Measurements from ENCODE around the gene ANO6. TPM values are rescaled to one million over a fixed set of nuclear protein-coding genes. Genes with fewer than 3 reads are reported as not detected.

The ANO6 gene
- total RNA-seq, 2 experiments from 2014 or later: 13.1 to 13.6 TPM

DNA sequence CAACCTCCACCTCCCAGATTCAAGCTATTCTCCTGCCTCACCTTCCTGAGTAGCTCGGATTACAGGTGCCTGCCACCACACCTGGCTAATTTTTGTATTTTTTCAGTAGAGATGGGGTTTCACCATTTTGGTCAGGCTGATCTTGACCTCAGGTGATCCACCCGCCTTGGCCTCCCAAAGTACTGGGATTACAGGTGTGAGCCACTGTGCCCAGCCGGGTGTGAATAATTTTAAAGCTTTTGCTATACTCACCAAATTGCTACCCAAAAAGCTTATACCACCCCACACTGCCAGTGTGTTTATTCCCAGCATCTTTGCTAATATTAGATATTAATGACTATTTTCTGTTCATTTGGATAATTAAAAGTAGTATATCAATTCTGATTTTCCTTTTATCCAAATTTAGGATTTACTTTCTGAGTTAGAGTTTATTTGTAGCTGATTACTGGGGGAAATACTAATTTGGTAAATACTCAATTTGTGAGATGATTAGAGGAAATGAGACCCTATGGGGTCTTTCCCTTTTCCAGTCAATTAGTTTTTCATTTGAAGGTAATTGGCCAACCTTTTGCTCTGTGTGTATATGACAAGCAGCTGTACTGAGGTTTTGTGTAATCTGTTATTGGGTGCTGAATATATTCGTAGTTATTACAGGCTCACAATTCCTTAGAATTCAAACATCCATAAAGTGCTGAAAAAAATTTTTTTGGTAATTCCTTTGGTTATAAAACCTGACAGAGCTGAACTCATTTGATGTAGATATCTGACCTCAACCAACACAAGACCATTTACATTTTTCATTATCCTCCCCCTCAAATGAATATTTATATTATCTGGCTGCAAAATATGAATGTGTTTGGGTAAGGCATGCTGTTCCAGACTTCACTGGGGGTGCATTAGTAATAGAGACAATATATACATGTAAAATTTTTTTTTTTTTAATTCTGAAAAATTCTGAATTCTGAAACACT lies 73.6 kb downstream of the ANO6 start:
- Mint-ChIP-seq H3K27me3 (no peaks in the 10 kb centered on the region), H3K36me3 (ENCODE audit: low read depth) (no peaks in the 10 kb centered on the region), H3K4me1 (ENCODE audit: low read depth) (no peaks in the 10 kb centered on the region), H3K27ac (no peak overlapping the region), H3K9me3 (no peaks in the 10 kb centered on the region), H3K4me3 (no peak overlapping the region)
- DNase-seq (no peak), ATAC-seq (no peak)
- intact Hi-C loops (cut with micrococcal nuclease): no loop called here
- POLR2A ChIA-PET: interaction anchor here (0.6 kb wide), 1 partner anchor 370 kb away, joined by 3 read pairs; no protein-coding TSS in a partner anchor
- TF ChIP-seq, protein P1, sequence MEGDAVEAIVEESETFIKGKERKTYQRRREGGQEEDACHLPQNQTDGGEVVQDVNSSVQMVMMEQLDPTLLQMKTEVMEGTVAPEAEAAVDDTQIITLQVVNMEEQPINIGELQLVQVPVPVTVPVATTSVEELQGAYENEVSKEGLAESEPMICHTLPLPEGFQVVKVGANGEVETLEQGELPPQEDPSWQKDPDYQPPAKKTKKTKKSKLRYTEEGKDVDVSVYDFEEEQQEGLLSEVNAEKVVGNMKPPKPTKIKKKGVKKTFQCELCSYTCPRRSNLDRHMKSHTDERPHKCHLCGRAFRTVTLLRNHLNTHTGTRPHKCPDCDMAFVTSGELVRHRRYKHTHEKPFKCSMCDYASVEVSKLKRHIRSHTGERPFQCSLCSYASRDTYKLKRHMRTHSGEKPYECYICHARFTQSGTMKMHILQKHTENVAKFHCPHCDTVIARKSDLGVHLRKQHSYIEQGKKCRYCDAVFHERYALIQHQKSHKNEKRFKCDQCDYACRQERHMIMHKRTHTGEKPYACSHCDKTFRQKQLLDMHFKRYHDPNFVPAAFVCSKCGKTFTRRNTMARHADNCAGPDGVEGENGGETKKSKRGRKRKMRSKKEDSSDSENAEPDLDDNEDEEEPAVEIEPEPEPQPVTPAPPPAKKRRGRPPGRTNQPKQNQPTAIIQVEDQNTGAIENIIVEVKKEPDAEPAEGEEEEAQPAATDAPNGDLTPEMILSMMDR (IDR thresholded peaks at IDR 0.05): no peak
- CTCF ChIA-PET: interaction anchor here (0.8 kb wide), 1 partner anchor 36 kb away, joined by 4 read pairs; no protein-coding TSS in a partner anchor

DNA sequence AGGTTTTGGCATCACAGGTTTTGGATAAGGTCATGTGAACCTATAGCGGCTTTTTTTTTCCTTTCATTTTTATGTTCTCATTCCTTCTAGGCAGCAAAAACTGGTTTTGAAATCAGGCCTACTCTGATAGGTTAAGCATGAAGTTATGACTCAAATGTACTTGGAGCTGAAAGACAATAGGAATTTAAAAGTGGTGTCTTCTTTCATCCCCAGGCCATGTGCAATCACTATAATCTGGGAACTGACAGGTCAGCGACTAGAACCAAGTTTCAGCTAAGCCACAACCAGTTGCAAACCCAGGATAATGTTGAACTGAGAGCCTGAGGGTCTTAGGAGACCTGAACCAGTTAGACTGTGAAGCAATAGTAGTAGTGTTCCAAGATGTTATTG lies 74.3 kb downstream of the ANO6 start:
- intact Hi-C loops (cut with micrococcal nuclease): no loop called here
- ATAC-seq (no peak), DNase-seq (no peak)
- POLR2A ChIA-PET: no interaction called here
- TF ChIP-seq, protein P1 (IDR thresholded peaks at IDR 0.05): no peak
- CTCF ChIA-PET: interaction anchor here (0.8 kb wide), 1 partner anchor 35 kb away, joined by 4 read pairs; no protein-coding TSS in a partner anchor
- H3K4me1 Mint-ChIP-seq (ENCODE audit: low read depth): no peaks in the 10 kb centered on the region
- H3K36me3 Mint-ChIP-seq (ENCODE audit: low read depth): no peaks in the 10 kb centered on the region
- no peaks in the 10 kb centered on the region for H3K27me3 Mint-ChIP-seq
- no peak overlapping the region for H3K27ac Mint-ChIP-seq
- no peak overlapping the region for H3K4me3 Mint-ChIP-seq
- no peaks in the 10 kb centered on the region for H3K9me3 Mint-ChIP-seq

DNA sequence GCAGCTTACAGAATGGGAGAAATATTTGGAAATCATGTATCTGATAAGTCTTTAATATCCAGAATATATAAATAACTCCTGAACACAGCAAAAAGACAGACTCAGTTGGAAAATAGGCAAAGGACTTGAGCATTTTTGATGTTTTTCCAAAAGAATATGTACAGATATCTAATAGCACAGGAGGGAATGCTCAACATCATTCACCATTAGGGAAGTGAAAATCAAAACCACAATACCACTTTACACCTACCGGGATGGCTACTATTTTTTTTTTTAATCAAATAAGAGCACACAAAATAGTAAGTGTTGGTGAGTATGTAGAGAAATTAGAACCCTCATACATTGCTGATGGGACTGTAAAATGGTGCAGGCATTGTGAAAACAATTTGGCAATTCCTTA lies 75.6 kb downstream of the ANO6 start:
- intact Hi-C loops (cut with micrococcal nuclease): no loop called here
- no peak overlapping the region for H3K27ac Mint-ChIP-seq
- POLR2A ChIA-PET: no interaction called here
- no peak overlapping the region for H3K4me3 Mint-ChIP-seq
- H3K36me3 Mint-ChIP-seq (ENCODE audit: low read depth): peaks cover 2% of the 10 kb centered on the region
- H3K4me1 Mint-ChIP-seq (ENCODE audit: low read depth): no peaks in the 10 kb centered on the region
- TF ChIP-seq, protein P1 (IDR thresholded peaks at IDR 0.05): no peak
- H3K9me3 Mint-ChIP-seq: no peaks in the 10 kb centered on the region
- ATAC-seq: no peak
- H3K27me3 Mint-ChIP-seq: no peaks in the 10 kb centered on the region
- CTCF ChIA-PET: no interaction called here
- no peak for DNase-seq

DNA sequence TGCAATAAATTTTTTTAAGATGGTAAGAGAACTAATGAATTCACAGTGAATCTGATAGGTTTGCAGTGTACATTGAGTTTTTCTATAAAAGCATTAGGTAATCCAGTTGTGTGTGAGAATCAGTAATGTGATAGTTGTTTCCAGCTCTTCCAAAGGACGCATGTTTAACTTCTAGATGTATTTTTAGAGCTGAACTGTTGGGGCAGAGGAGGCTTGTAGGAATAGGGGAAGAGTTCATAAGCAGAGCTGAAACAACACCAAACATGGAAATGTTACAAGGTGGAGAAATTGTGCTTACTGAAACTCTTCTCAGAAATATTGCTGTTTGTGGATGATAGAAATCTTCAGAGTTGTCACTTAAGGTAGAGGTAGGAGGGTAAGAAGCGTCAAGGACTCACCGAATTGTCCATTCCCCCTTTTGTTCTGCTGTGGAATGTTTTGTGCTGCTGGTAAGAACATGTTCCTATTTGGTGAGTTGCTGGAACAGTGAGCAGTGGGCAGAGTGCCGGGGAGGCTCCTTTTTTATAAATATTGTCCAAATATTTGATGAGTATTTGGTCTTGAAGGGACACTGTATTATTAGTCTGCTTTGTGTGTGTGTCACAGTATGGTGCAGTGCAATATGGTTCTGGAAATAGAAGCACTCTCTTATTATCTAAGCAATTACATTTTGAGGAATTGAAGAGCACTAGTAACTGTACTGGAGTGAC lies 76.7 kb downstream of the ANO6 start:
- CTCF ChIA-PET: no interaction called here
- DNase-seq: no peak
- H3K9me3 Mint-ChIP-seq: no peaks in the 10 kb centered on the region
- TF ChIP-seq, protein P1 (IDR thresholded peaks at IDR 0.05): no peak
- no peak overlapping the region for H3K4me3 Mint-ChIP-seq
- peaks cover 2% of the 10 kb centered on the region for H3K36me3 Mint-ChIP-seq (ENCODE audit: low read depth)
- no peak overlapping the region for H3K27ac Mint-ChIP-seq
- intact Hi-C loops (cut with micrococcal nuclease): no loop called here
- ATAC-seq: no peak
- no peaks in the 10 kb centered on the region for H3K27me3 Mint-ChIP-seq
- POLR2A ChIA-PET: no interaction called here
- H3K4me1 Mint-ChIP-seq (ENCODE audit: low read depth): no peaks in the 10 kb centered on the region

DNA sequence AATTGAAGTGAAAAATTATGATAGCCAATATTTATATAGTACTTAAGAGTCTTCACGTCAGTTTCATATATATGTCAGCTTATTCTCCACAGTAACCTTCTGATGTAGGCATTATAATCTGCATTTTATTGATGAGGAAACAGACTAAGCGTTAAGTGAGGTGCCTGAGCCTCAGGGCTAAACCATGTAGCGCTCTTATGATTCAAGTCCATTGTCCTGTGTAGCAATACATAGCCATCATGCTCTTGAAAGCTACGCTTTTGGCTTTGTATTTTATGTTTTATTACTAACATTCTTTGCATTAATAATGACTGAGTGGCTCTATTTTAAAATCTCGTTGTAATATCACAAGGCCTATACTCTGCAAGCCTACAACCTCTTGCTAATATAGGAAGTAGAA lies 79.0 kb downstream of the ANO6 start:
- no peaks in the 10 kb centered on the region for H3K9me3 Mint-ChIP-seq
- H3K27ac Mint-ChIP-seq: no peak overlapping the region
- DNase-seq (no peak), ATAC-seq (no peak)
- intact Hi-C loops (cut with micrococcal nuclease): no loop called here
- H3K4me1 Mint-ChIP-seq (ENCODE audit: low read depth): no peaks in the 10 kb centered on the region
- TF ChIP-seq, protein P1 (IDR thresholded peaks at IDR 0.05): no peak
- no peaks in the 10 kb centered on the region for H3K27me3 Mint-ChIP-seq
- H3K4me3 Mint-ChIP-seq: no peak overlapping the region
- ChIA-PET POLR2A (no interaction called here), CTCF (no interaction called here)
- H3K36me3 Mint-ChIP-seq (ENCODE audit: low read depth): peaks cover 2% of the 10 kb centered on the region
